ENCODE results near the gene ODC1.

The ODC1 gene

GRCh38 chr2:10482913-10483312 is 34.8 kb upstream of the ODC1 start:
- TF ChIP-seq CTCF (IDR thresholded peaks at IDR 0.05; ENCODE audit: extremely low read depth, missing control alignments): no peak
- DNase-seq (ENCODE audit: low spot score): no peak

GRCh38 chr2:10482460-10482859 is 34.3 kb upstream of the ODC1 start:
- no peak for DNase-seq (ENCODE audit: low spot score)
- TF ChIP-seq CTCF (IDR thresholded peaks at IDR 0.05; ENCODE audit: extremely low read depth, missing control alignments): no peak

- DNase-seq (ENCODE audit: low spot score): no peak
- no peak for TF ChIP-seq CTCF (IDR thresholded peaks at IDR 0.05; ENCODE audit: extremely low read depth, missing control alignments)
Measured at GRCh38 chr2:10481666-10482157, 33.6 kb upstream of the ODC1 start.

GRCh38 chr2:10481055-10481665 is 33.0 kb upstream of the ODC1 start:
- no peak for DNase-seq (ENCODE audit: low spot score)
- no peak for TF ChIP-seq CTCF (IDR thresholded peaks at IDR 0.05; ENCODE audit: extremely low read depth, missing control alignments)

GRCh38 chr2:10480359-10480949 is 32.3 kb upstream of the ODC1 start:
- no peak for DNase-seq (ENCODE audit: low spot score)
- TF ChIP-seq CTCF (IDR thresholded peaks at IDR 0.05; ENCODE audit: extremely low read depth, missing control alignments): no peak

GRCh38 chr2:10478916-10479315 is 30.8 kb upstream of the ODC1 start:
- no peak for TF ChIP-seq CTCF (IDR thresholded peaks at IDR 0.05; ENCODE audit: extremely low read depth, missing control alignments)

GRCh38 chr2:10478298-10478625 is 30.1 kb upstream of the ODC1 start:
- no peak for DNase-seq (ENCODE audit: low spot score)
- TF ChIP-seq CTCF (IDR thresholded peaks at IDR 0.05; ENCODE audit: extremely low read depth, missing control alignments): no peak

More at GRCh38 chr2:10478916-10479315, 30.8 kb upstream of the ODC1 start:
- no peak for DNase-seq (ENCODE audit: low spot score)

All from GM20000 (cell line).